ENCODE measurements around the gene FOXF1.

FOXF1 gene

DNA sequence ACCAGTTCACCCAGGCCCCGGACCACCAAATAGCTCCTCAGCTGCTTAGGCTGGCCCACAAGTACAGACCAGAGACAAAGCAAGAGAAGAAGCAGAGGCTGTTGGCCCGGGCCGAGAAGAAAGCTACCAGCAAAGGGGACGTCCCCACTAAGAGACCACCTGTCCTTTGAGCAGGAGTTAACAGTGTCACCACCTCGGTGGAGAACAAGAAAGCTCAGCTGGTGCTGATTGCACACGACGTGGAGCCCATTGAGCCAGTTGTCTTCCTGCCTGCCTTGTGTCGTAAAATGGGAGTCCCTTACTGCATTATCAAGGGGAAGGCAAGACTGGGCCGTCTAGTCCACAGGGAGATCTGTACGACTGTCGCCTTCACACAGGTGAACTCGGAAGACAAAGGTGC is 15.4 kb downstream of the FOXF1 start:
- Histone ChIP-seq H3K27me3 (ENCODE audit: control insufficient read depth in 1 of 2, insufficient read depth in 2 of 2, low read length in 2 of 2) (peaks cover 0 to 6% of the 10 kb centered on the region in 2 donors), H3K36me3 (ENCODE audit: control insufficient read depth in 1 of 2, insufficient read depth in 2 of 2, low read length in 2 of 2) (no peaks in the 10 kb centered on the region), H3K27ac (ENCODE audit: low read depth, low read length) (no peak overlapping the region), H3K4me1 (ENCODE audit: control insufficient read depth in 1 of 2, insufficient read depth in 2 of 2, low read length in 2 of 2) (no peaks in the 10 kb centered on the region), H3K9ac (ENCODE audit: low read depth in 1 of 2, low read length in 2 of 2) (no peak overlapping the region), H3K4me3 (ENCODE audit: low read depth in 1 of 2, low read length in 2 of 2) (no peak overlapping the region), H3K9me3 (ENCODE audit: control insufficient read depth in 1 of 2, low read length in 2 of 2) (no peaks in the 10 kb centered on the region)

DNA sequence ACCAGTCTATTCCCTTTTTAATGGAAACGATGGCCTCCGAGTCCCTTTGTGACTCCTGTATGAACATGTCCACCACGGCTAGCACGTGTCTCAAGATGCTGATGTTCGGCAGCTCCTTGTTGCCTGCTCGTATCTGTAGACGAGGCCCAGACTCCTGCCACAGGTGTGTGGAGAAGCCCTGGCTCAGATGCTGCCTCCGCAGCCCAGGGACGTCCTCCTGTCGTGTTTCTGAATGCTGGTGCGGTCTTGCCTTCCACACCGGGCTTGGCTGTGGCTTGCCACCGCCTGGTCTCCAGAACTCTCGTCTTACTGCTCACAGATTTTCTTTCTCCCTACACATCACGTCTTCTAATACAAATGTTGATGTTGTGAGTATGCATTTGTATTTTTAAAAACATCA is 17.0 kb downstream of the FOXF1 start:
- H3K4me3 ChIP-seq (ENCODE audit: low read depth in 1 of 2, low read length in 2 of 2), result no peak overlapping the region
- no peak overlapping the region for H3K27ac ChIP-seq (ENCODE audit: low read depth, low read length)
- no peaks in the 10 kb centered on the region for H3K27me3 ChIP-seq (ENCODE audit: control insufficient read depth in 1 of 2, insufficient read depth in 2 of 2, low read length in 2 of 2)
- H3K9ac ChIP-seq (ENCODE audit: low read depth in 1 of 2, low read length in 2 of 2), result no peak overlapping the region
- H3K4me1 ChIP-seq (ENCODE audit: control insufficient read depth in 1 of 2, insufficient read depth in 2 of 2, low read length in 2 of 2), result no peaks in the 10 kb centered on the region
- peaks cover 0 to 3% of the 10 kb centered on the region in 2 donors for H3K36me3 ChIP-seq (ENCODE audit: control insufficient read depth in 1 of 2, insufficient read depth in 2 of 2, low read length in 2 of 2)
- H3K9me3 ChIP-seq (ENCODE audit: control insufficient read depth in 1 of 2, low read length in 2 of 2), result no peaks in the 10 kb centered on the region

GRCh38 chr16:86528061-86528929 is 18.0 kb downstream of the FOXF1 start:
- H3K4me3 ChIP-seq (ENCODE audit: low read depth in 1 of 2, low read length in 2 of 2), result no peak overlapping the region
- peaks cover 0 to 4% of the 10 kb centered on the region in 2 donors for H3K36me3 ChIP-seq (ENCODE audit: control insufficient read depth in 1 of 2, insufficient read depth in 2 of 2, low read length in 2 of 2)
- no peaks in the 10 kb centered on the region for H3K27me3 ChIP-seq (ENCODE audit: control insufficient read depth in 1 of 2, insufficient read depth in 2 of 2, low read length in 2 of 2)
- H3K27ac ChIP-seq (ENCODE audit: low read depth, low read length), result no peak overlapping the region
- H3K9me3 ChIP-seq (ENCODE audit: control insufficient read depth in 1 of 2, low read length in 2 of 2), result no peaks in the 10 kb centered on the region
- no peaks in the 10 kb centered on the region for H3K4me1 ChIP-seq (ENCODE audit: control insufficient read depth in 1 of 2, insufficient read depth in 2 of 2, low read length in 2 of 2)
- H3K9ac ChIP-seq (ENCODE audit: low read depth in 1 of 2, low read length in 2 of 2), result no peak overlapping the region

DNA sequence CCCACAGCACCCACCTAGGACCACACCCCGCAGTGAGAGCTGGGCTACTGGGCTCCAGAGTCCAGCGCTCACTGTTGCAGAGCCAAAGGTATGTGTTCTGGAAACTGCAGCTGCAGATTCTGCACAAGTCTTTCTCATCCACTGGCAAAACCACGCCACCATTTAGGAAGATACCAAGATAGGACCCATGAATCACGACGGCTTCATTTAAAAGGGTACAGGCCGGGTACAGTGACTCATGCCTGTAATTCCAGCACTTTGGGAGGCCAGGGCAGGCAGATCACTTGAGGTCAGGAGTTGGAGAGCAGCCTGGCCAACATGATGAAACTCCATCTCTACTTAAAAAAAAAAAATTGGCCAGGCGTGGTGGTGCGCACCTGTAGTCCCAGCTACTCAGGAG is 18.8 kb downstream of the FOXF1 start:
- Histone ChIP-seq H3K4me1 (ENCODE audit: control insufficient read depth in 1 of 2, insufficient read depth in 2 of 2, low read length in 2 of 2) (no peaks in the 10 kb centered on the region), H3K27me3 (ENCODE audit: control insufficient read depth in 1 of 2, insufficient read depth in 2 of 2, low read length in 2 of 2) (no peaks in the 10 kb centered on the region), H3K9me3 (ENCODE audit: control insufficient read depth in 1 of 2, low read length in 2 of 2) (no peaks in the 10 kb centered on the region), H3K4me3 (ENCODE audit: low read depth in 1 of 2, low read length in 2 of 2) (no peak overlapping the region), H3K36me3 (ENCODE audit: control insufficient read depth in 1 of 2, insufficient read depth in 2 of 2, low read length in 2 of 2) (peaks cover 0 to 10% of the 10 kb centered on the region in 2 donors), H3K27ac (ENCODE audit: low read depth, low read length) (no peak overlapping the region), H3K9ac (ENCODE audit: low read depth in 1 of 2, low read length in 2 of 2) (no peak overlapping the region)

GRCh38 chr16:86530251-86531190 is 20.2 kb downstream of the FOXF1 start:
- Histone ChIP-seq H3K4me3 (ENCODE audit: low read depth in 1 of 2, low read length in 2 of 2) (no peak overlapping the region), H3K9me3 (ENCODE audit: control insufficient read depth in 1 of 2, low read length in 2 of 2) (no peaks in the 10 kb centered on the region), H3K4me1 (ENCODE audit: control insufficient read depth in 1 of 2, insufficient read depth in 2 of 2, low read length in 2 of 2) (no peaks in the 10 kb centered on the region), H3K27me3 (ENCODE audit: control insufficient read depth in 1 of 2, insufficient read depth in 2 of 2, low read length in 2 of 2) (no peaks in the 10 kb centered on the region), H3K9ac (ENCODE audit: low read depth in 1 of 2, low read length in 2 of 2) (no peak overlapping the region), H3K36me3 (ENCODE audit: control insufficient read depth in 1 of 2, insufficient read depth in 2 of 2, low read length in 2 of 2) (peaks cover 2 to 10% of the 10 kb centered on the region in 2 donors), H3K27ac (ENCODE audit: low read depth, low read length) (peak overlapping the region; percentile 67)

DNA sequence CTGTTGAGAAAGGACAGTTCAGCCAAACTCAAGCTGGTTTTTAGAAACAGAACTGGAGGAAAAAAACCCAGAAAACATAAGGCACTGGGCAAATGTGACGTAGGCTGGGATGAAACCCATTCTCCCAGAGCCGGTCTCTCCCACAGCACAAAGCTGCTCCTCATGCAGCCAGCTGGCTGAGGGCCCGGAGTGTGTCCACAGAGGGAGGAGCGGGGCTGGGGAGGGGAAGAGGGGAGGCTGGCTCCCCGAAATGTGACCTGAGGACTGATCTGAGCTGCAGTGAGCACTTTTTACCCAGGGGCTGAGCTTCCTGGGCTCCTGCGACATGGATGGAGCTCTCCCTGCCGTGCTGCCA is 20.8 kb downstream of the FOXF1 start:
- H3K27me3 ChIP-seq (ENCODE audit: control insufficient read depth in 1 of 2, insufficient read depth in 2 of 2, low read length in 2 of 2), result no peaks in the 10 kb centered on the region
- H3K4me1 ChIP-seq (ENCODE audit: control insufficient read depth in 1 of 2, insufficient read depth in 2 of 2, low read length in 2 of 2), result no peaks in the 10 kb centered on the region
- H3K27ac ChIP-seq (ENCODE audit: low read depth, low read length), result peak overlapping the region; percentile 67
- H3K9ac ChIP-seq (ENCODE audit: low read depth in 1 of 2, low read length in 2 of 2), result no peak overlapping the region
- H3K9me3 ChIP-seq (ENCODE audit: control insufficient read depth in 1 of 2, low read length in 2 of 2), result no peaks in the 10 kb centered on the region
- no peak overlapping the region for H3K4me3 ChIP-seq (ENCODE audit: low read depth in 1 of 2, low read length in 2 of 2)
- H3K36me3 ChIP-seq (ENCODE audit: control insufficient read depth in 1 of 2, insufficient read depth in 2 of 2, low read length in 2 of 2), result peaks cover 2 to 10% of the 10 kb centered on the region in 2 donors

GRCh38 chr16:86531641-86532525 is 21.6 kb downstream of the FOXF1 start:
- Histone ChIP-seq H3K27ac (ENCODE audit: low read depth, low read length) (peak overlapping the region; percentile 30), H3K36me3 (ENCODE audit: control insufficient read depth in 1 of 2, insufficient read depth in 2 of 2, low read length in 2 of 2) (peaks cover 5 to 15% of the 10 kb centered on the region in 2 donors), H3K4me3 (ENCODE audit: low read depth in 1 of 2, low read length in 2 of 2) (no peak overlapping the region), H3K9me3 (ENCODE audit: control insufficient read depth in 1 of 2, low read length in 2 of 2) (no peaks in the 10 kb centered on the region), H3K4me1 (ENCODE audit: control insufficient read depth in 1 of 2, insufficient read depth in 2 of 2, low read length in 2 of 2) (no peaks in the 10 kb centered on the region), H3K27me3 (ENCODE audit: control insufficient read depth in 1 of 2, insufficient read depth in 2 of 2, low read length in 2 of 2) (no peaks in the 10 kb centered on the region), H3K9ac (ENCODE audit: low read depth in 1 of 2, low read length in 2 of 2) (no peak overlapping the region)

DNA sequence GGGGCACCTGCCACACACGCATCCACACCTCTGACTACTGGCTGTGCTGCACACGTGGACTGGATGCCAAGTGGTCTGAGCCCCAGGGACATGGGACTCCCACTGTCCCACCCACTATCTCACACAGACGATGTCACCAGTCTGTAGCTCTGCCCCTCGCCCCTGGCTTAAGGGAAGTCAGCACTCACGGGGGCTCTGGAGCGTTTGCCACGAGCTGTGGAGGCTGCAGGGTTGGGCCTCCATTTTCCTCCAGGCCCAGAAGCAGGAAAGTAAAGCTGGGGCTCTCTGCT is 22.1 kb downstream of the FOXF1 start:
- no peak overlapping the region for H3K27ac ChIP-seq (ENCODE audit: low read depth, low read length)
- no peak overlapping the region for H3K9ac ChIP-seq (ENCODE audit: low read depth in 1 of 2, low read length in 2 of 2)
- no peaks in the 10 kb centered on the region for H3K27me3 ChIP-seq (ENCODE audit: control insufficient read depth in 1 of 2, insufficient read depth in 2 of 2, low read length in 2 of 2)
- peaks cover 5 to 16% of the 10 kb centered on the region in 2 donors for H3K36me3 ChIP-seq (ENCODE audit: control insufficient read depth in 1 of 2, insufficient read depth in 2 of 2, low read length in 2 of 2)
- no peaks in the 10 kb centered on the region for H3K9me3 ChIP-seq (ENCODE audit: control insufficient read depth in 1 of 2, low read length in 2 of 2)
- H3K4me3 ChIP-seq (ENCODE audit: low read depth in 1 of 2, low read length in 2 of 2), result no peak overlapping the region
- H3K4me1 ChIP-seq (ENCODE audit: control insufficient read depth in 1 of 2, insufficient read depth in 2 of 2, low read length in 2 of 2), result no peaks in the 10 kb centered on the region

DNA sequence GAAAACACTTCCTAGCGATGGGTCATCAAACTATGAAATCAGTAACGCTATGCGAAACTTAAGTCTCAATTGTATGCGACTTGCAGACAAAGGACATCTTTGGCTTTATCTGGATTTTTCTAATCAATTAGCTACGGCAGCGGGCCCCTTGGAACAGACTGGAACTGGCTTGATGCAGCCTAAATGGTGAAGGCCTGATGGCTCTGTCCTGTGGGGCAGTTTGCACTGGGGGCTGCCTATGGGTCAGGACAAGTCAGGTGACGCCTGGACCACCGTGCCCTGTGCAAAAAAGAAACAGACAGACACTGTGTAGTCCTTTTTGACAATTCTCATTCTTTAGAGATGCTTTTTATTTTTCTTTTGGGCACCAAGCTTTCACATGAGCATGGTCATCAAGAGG is 22.7 kb downstream of the FOXF1 start:
- no peak overlapping the region for H3K27ac ChIP-seq (ENCODE audit: low read depth, low read length)
- no peaks in the 10 kb centered on the region for H3K4me1 ChIP-seq (ENCODE audit: control insufficient read depth in 1 of 2, insufficient read depth in 2 of 2, low read length in 2 of 2)
- peaks cover 5 to 22% of the 10 kb centered on the region in 2 donors for H3K36me3 ChIP-seq (ENCODE audit: control insufficient read depth in 1 of 2, insufficient read depth in 2 of 2, low read length in 2 of 2)
- H3K9ac ChIP-seq (ENCODE audit: low read depth in 1 of 2, low read length in 2 of 2), result no peak overlapping the region
- no peaks in the 10 kb centered on the region for H3K9me3 ChIP-seq (ENCODE audit: control insufficient read depth in 1 of 2, low read length in 2 of 2)
- no peaks in the 10 kb centered on the region for H3K27me3 ChIP-seq (ENCODE audit: control insufficient read depth in 1 of 2, insufficient read depth in 2 of 2, low read length in 2 of 2)
- H3K4me3 ChIP-seq (ENCODE audit: low read depth in 1 of 2, low read length in 2 of 2), result no peak overlapping the region
